Endodermal cell (in vitro differentiated cells): ENCODE results near the gene UNC5B. TPM values are rescaled to one million over a fixed set of nuclear protein-coding genes. Genes with fewer than 3 reads are reported as not detected.

ENCODE experiments used
- DNase-seq: peaks from one replicate; pipeline ENCODE4 v3.0.0-alpha.2; 2017
- H3K27ac ChIP-seq: 2 replicates; pipeline ENCODE4 v1.5.1; 2013; ENCODE audit warnings: mild to moderate bottlenecking, low read depth, low read length, moderate library complexity
- H3K27me3 ChIP-seq: 2 replicates; pipeline ENCODE4 v1.6.1; 2013; ENCODE audit warnings: mild to moderate bottlenecking, low read length, moderate library complexity; ENCODE audit not compliant: insufficient read depth, control insufficient read depth, poor library complexity, severe bottlenecking
- H3K36me3 ChIP-seq: 2 replicates; pipeline ENCODE4 v1.7.0; 2013; ENCODE audit warnings: mild to moderate bottlenecking, low read length, moderate library complexity; ENCODE audit not compliant: control insufficient read depth, insufficient read depth
- H3K4me1 ChIP-seq: one replicate; pipeline ENCODE4 v1.7.0; 2013; ENCODE audit warnings: low read length; ENCODE audit not compliant: control insufficient read depth, insufficient read depth
- H3K4me3 ChIP-seq: 2 replicates; pipeline ENCODE4 v1.5.1; 2013; ENCODE audit warnings: mild to moderate bottlenecking, low read length, moderate library complexity
- H3K9ac ChIP-seq: 2 replicates; pipeline ENCODE4 v1.6.1; 2013; ENCODE audit warnings: mild to moderate bottlenecking, low read length, moderate library complexity; ENCODE audit not compliant: poor library complexity, severe bottlenecking; ENCODE audit errors: extremely low read depth
- H3K9me3 ChIP-seq: 2 replicates; pipeline ENCODE4 v1.6.1; 2013; ENCODE audit warnings: mild to moderate bottlenecking, low read length, moderate library complexity; ENCODE audit not compliant: control insufficient read depth
- H3K27ac Mint-ChIP-seq: 2 replicates; pipeline ENCODE4 v1.8.0; 2020; ENCODE audit warnings: mixed read lengths
- H3K27me3 Mint-ChIP-seq: 2 replicates; pipeline ENCODE4 v1.8.0; 2021; ENCODE audit warnings: mild to moderate bottlenecking, mixed read lengths; ENCODE audit not compliant: insufficient read depth
- H3K36me3 Mint-ChIP-seq: 2 replicates; pipeline ENCODE4 v1.8.0; 2020; ENCODE audit warnings: low read depth, mixed read lengths
- H3K4me1 Mint-ChIP-seq: 2 replicates; pipeline ENCODE4 v1.8.0; 2020; ENCODE audit warnings: mixed read lengths
- H3K4me3 Mint-ChIP-seq: 2 replicates; pipeline ENCODE4 v1.8.0; 2020; ENCODE audit warnings: mild to moderate bottlenecking, moderate library complexity, mixed read lengths
- H3K9me3 Mint-ChIP-seq: 2 replicates; pipeline ENCODE4 v1.8.0; 2020; ENCODE audit warnings: mild to moderate bottlenecking, mixed read lengths
- WGBS, 2 experiments: methylation state at CpG; one replicate each; pipeline versions ENCODE4 v1.1.5 to v1.1.7; 2013; ENCODE audit warnings: missing lambda C conversion rate in 2 of 2, mixed read lengths in 1 of 2; ENCODE audit not compliant: insufficient coverage in 1 of 2, insufficient read length in 1 of 2; 5-methylcytosine and 5-hydroxymethylcytosine counted together
- total RNA-seq, 2 donors: library from RNA; stranded (reverse); fragmentation: NEBNext Ultra II Directional in 1 of 2; extraction: Animal tissue kit (Norgen Biotek cat#: 25700) in 1 of 2; gene quantifications; 2 replicates in 1 of 2; 3 replicates in 1 of 2; pipeline ENCODE4 v1.2.1, GENCODE V29; 2021
- TF ChIP-seq, protein P1 (sequence below): fragments of 200-600 bp; sonication (generic); conservative IDR thresholded peaks from 2 replicates; pipeline ENCODE4 v1.5.0; 2021; ENCODE audit warnings: antibody characterized with exemption, mild to moderate bottlenecking

Gene UNC5B
- total RNA-seq, 2 donors from 2014 or later = 9.7 to 14.5 TPM

- TF ChIP-seq, protein P1, sequence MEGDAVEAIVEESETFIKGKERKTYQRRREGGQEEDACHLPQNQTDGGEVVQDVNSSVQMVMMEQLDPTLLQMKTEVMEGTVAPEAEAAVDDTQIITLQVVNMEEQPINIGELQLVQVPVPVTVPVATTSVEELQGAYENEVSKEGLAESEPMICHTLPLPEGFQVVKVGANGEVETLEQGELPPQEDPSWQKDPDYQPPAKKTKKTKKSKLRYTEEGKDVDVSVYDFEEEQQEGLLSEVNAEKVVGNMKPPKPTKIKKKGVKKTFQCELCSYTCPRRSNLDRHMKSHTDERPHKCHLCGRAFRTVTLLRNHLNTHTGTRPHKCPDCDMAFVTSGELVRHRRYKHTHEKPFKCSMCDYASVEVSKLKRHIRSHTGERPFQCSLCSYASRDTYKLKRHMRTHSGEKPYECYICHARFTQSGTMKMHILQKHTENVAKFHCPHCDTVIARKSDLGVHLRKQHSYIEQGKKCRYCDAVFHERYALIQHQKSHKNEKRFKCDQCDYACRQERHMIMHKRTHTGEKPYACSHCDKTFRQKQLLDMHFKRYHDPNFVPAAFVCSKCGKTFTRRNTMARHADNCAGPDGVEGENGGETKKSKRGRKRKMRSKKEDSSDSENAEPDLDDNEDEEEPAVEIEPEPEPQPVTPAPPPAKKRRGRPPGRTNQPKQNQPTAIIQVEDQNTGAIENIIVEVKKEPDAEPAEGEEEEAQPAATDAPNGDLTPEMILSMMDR = no peak
- Histone ChIP-seq H3K4me3 (no peak overlapping the region), H3K27me3 (peaks cover 47% of the 10 kb centered on the region), H3K27ac (no peak overlapping the region), H3K9me3 (no peaks in the 10 kb centered on the region), H3K36me3 (no peaks in the 10 kb centered on the region), H3K9ac (no peak overlapping the region), H3K4me1 (peaks cover 7% of the 10 kb centered on the region)
- DNase-seq = peak; percentile 51
- Mint-ChIP-seq H3K27ac (no peak overlapping the region), H3K9me3 (no peaks in the 10 kb centered on the region), H3K36me3 (no peaks in the 10 kb centered on the region), H3K4me3 (no peak overlapping the region), H3K4me1 (peaks cover 29% of the 10 kb centered on the region), H3K27me3 (peaks cover 42% of the 10 kb centered on the region)
- 63 to 66% methylated on average over 3 to 5 of the region's 5 CpGs for WGBS, 2 experiments
Observed at GRCh38 chr10:71209731-71210541, 2.4 kb upstream of the UNC5B start.

DNA sequence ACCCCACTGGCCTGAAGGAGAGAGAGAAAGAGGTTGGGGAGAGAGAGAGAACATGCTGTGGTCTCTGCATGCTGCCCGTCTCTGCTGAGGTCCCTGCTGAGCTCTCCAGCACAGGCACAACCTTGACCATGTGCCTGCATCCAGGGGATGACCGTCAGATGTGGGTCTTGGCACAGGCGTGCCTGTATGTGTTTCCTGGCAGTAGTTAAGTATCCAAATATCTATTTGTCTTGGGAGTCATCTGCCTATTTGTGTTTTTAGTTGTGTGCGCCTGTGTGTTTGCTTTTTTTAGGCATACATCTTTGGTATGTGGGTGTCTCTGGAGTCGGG lies 1.9 kb upstream of the UNC5B start:
- H3K27ac Mint-ChIP-seq = no peak overlapping the region

GRCh38 chr10:71211053-71211452 lies 1.3 kb upstream of the UNC5B start:
- H3K27me3 Mint-ChIP-seq = peaks cover 52% of the 10 kb centered on the region
- no peaks in the 10 kb centered on the region for H3K36me3 Mint-ChIP-seq
- no peak overlapping the region for H3K4me3 ChIP-seq
- TF ChIP-seq, protein P1 = no peak
- H3K27ac ChIP-seq = no peak overlapping the region
- H3K27me3 ChIP-seq = peaks cover 58% of the 10 kb centered on the region
- no peaks in the 10 kb centered on the region for H3K9me3 Mint-ChIP-seq
- 83% methylated on average over 4 of the region's 4 CpGs; no CpG with 5 or more reads in 1 of the 2 experiments for WGBS, 2 experiments
- peaks cover 26% of the 10 kb centered on the region for H3K4me1 Mint-ChIP-seq
- no peak overlapping the region for H3K9ac ChIP-seq
- peak; percentile 38 for DNase-seq
- no peak overlapping the region for H3K4me3 Mint-ChIP-seq
- no peaks in the 10 kb centered on the region for H3K9me3 ChIP-seq
- no peak overlapping the region for H3K27ac Mint-ChIP-seq
- H3K4me1 ChIP-seq = peaks cover 7% of the 10 kb centered on the region
- H3K36me3 ChIP-seq = no peaks in the 10 kb centered on the region

More for the DNA sequence above, 1.9 kb upstream of the UNC5B start:
- Mint-ChIP-seq H3K4me1 (peaks cover 25% of the 10 kb centered on the region), H3K27me3 (peaks cover 46% of the 10 kb centered on the region), H3K36me3 (no peaks in the 10 kb centered on the region), H3K9me3 (no peaks in the 10 kb centered on the region), H3K4me3 (no peak overlapping the region)
- no peaks in the 10 kb centered on the region for H3K9me3 ChIP-seq
- H3K9ac ChIP-seq = no peak overlapping the region
- peaks cover 53% of the 10 kb centered on the region for H3K27me3 ChIP-seq
- H3K27ac ChIP-seq = no peak overlapping the region
- no peaks in the 10 kb centered on the region for H3K36me3 ChIP-seq
- H3K4me3 ChIP-seq = no peak overlapping the region
- peaks cover 7% of the 10 kb centered on the region for H3K4me1 ChIP-seq
- WGBS, 2 experiments = 81% methylated on average over 3 to 5 of the region's 5 CpGs
- DNase-seq = peak; percentile 47
- TF ChIP-seq, protein P1 = no peak
